K562 (cell line): ENCODE data around the gene GAB2. TPM values are rescaled to one million over a fixed set of nuclear protein-coding genes. Genes with fewer than 3 reads are reported as not detected.

Experiments used
- CBX3 ChIP-seq, 2 experiments: IDR thresholded peaks; 1 replicate in 1 of 2; 2 replicates in 1 of 2; pipeline ENCODE4 v1.6.1; 2012; ENCODE audit warnings: inconsistent platforms in 2 of 2, low read length in 2 of 2, borderline replicate concordance in 1 of 2, control low read depth in 1 of 2
- HMGN3 ChIP-seq: IDR thresholded peaks from 2 replicates; pipeline ENCODE4 v1.6.1; 2011; ENCODE audit warnings: borderline replicate concordance, low read depth, mild to moderate bottlenecking, mixed read lengths, low read length; ENCODE audit not compliant: insufficient read length; ENCODE audit errors: extremely low read depth
- KDM2B ChIP-seq: fragments of 250-450 bp; sonication (Bioruptor Pico); IDR thresholded peaks from 2 replicates; pipeline ENCODE4 v1.8.0; 2021; ENCODE audit warnings: mild to moderate bottlenecking, moderate library complexity
- MCM7 ChIP-seq, 2 experiments: fragments of 450-650 bp; IDR thresholded peaks; 2 replicates each; pipeline ENCODE4 v1.6.1; 2016 to 2018
- MXI1 ChIP-seq: IDR thresholded peaks from 2 replicates; pipeline ENCODE4 v1.6.1; 2011; ENCODE audit warnings: low read depth, mild to moderate bottlenecking, improper control_type of control experiment, low read length
- MYC ChIP-seq, 2 experiments: fragments of 250-450 bp in 1 of 2; sonication (Bioruptor Pico) in 1 of 2; IDR thresholded peaks; 2 replicates each; pipeline versions ENCODE4 v1.5.1 to v1.6.1; 2012 to 2021; ENCODE audit warnings: low read depth in 2 of 2, borderline replicate concordance in 1 of 2, improper control_type of control experiment in 1 of 2, low read length in 1 of 2, mild to moderate bottlenecking in 1 of 2, moderate library complexity in 1 of 2
- NCOA2 ChIP-seq, 2 experiments: fragments of 450-650 bp; IDR thresholded peaks; 2 replicates each; pipeline ENCODE4 v1.6.1; 2018; ENCODE audit warnings: mild to moderate bottlenecking in 2 of 2, moderate library complexity in 1 of 2; ENCODE audit not compliant: partially characterized antibody in 2 of 2
- NRF1 ChIP-seq, 2 experiments: fragments of 450-650 bp; IDR thresholded peaks in 1 of 2; conservative IDR thresholded peaks in 1 of 2; 2 replicates each; pipeline ENCODE4 v1.6.1; 2014; ENCODE audit warnings: mild to moderate bottlenecking in 2 of 2
- RBM15 ChIP-seq: fragments of 200-400 bp; formaldehyde crosslinking; IDR thresholded peaks from 2 replicates; pipeline ENCODE4 v1.6.1; 2018; ENCODE audit warnings: mild to moderate bottlenecking, low read length, moderate library complexity; ENCODE audit not compliant: insufficient read depth
- ZNF197 ChIP-seq: fragments of 200-800 bp; sonication (Bioruptor generic); IDR thresholded peaks from 2 replicates; pipeline ENCODE4 v1.6.1; 2016; ENCODE audit warnings: low read depth, missing genetic modification characterization, missing compliant biosample characterization
- polyA plus RNA-seq, 8 experiments: library from polyadenylated mRNA; depleted of rRNA in 4 of 8; stranded (reverse) in 5 of 8; unstranded in 3 of 8; fragments of >200 nt; fragmentation: Nextera tagmentation in 2 of 8; fragmentation: Illumina TruSeq in 1 of 8; extraction: Ambion mirVana in 2 of 8; extraction: Trizol in 1 of 8; gene quantifications; 2 replicates each; pipeline versions ENCODE4 v1.2.1 to v1.2.3, GENCODE V29; 2011 to 2014; ENCODE audit warnings: inconsistent platforms in 1 of 8, missing spikeins in 1 of 8
- total RNA-seq, 7 experiments: library from RNA; depleted of rRNA in 6 of 7; stranded (reverse); fragments of >200 nt in 6 of 7; fragmentation: Illumina TruSeq in 2 of 7; extraction: Trizol in 2 of 7; gene quantifications; 2 replicates each; pipeline versions ENCODE4 v1.2.1 to v1.2.3, GENCODE V29; 2011 to 2021; ENCODE audit warnings: low replicate concordance in 1 of 7
- TF ChIP-seq, protein P1 (sequence below): sonication (generic); formaldehyde crosslinking; IDR thresholded peaks from 2 replicates; pipeline ENCODE4 v1.8.0; 2023; ENCODE audit warnings: mild to moderate bottlenecking, missing genetic modification reagents
- TF ChIP-seq, protein P2 (sequence below): fragments of 450-650 bp; IDR thresholded peaks from 2 replicates; pipeline ENCODE4 v1.6.1; 2018; ENCODE audit warnings: mild to moderate bottlenecking, low read depth; ENCODE audit not compliant: partially characterized antibody
- TF ChIP-seq, protein P3 (sequence below): fragments of 450-650 bp; formaldehyde crosslinking; conservative IDR thresholded peaks from 2 replicates; pipeline ENCODE4 v1.4.0; 2022; ENCODE audit warnings: mild to moderate bottlenecking, missing genetic modification characterization
- TF ChIP-seq, protein P4 (sequence below): sonication (generic); formaldehyde crosslinking; IDR thresholded peaks from 2 replicates; pipeline ENCODE4 v1.4.0; 2020; ENCODE audit warnings: mild to moderate bottlenecking, missing genetic modification reagents

GAB2 gene
- total and polyA plus RNA-seq, 9 of the 15 experiments (the other 6 are each of a cell fraction or from before 2014, with no cell fraction given), result 2.3 to 35.2 (median 16.1) TPM

DNA sequence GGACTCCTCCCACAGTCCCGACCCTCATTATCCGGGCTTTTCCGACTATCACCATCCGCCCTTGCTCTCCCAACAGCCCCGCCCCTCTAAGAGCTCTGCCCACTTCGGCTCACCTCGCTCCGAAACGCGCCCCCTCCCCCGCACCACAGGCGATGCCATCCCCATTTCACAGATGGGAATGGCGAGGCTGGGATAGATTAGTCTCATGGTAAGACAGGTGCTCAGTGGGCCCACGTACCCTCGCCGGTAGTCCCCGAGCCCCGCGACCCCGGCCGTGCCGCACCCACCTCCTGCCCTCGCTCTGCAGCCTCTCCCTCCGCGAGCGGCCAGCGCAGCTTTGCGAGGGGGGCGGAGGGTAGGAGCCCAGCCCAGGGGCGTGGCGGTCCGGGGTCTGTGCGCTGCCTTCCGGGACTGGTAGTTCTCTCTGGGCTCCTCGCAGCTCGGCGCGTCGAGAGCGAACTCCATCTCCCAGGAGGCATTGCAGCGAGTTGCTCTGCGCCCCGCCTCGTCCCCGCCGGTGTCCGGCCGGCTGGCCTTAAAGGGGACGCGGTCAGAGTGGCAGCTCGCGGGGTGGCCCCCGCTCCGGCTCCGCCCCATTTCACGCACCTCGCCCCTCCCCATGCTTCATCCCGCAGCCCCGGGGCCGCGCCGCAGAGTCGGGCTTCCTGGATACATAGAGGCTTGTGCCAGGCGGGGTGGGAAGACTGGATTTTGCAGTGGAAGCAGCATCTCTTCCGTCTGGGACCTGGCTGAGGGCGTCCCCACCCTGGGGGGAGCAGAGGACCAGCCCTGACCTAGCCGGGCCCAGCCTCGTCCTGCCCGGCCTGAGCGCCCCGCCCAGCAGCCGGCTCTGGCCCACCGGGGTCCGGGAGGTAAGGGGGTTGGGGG lies 229.1 kb downstream of the GAB2 start, which contains the start of the genes KCTD21 and USP35 (continued):
- TF ChIP-seq, protein P1, sequence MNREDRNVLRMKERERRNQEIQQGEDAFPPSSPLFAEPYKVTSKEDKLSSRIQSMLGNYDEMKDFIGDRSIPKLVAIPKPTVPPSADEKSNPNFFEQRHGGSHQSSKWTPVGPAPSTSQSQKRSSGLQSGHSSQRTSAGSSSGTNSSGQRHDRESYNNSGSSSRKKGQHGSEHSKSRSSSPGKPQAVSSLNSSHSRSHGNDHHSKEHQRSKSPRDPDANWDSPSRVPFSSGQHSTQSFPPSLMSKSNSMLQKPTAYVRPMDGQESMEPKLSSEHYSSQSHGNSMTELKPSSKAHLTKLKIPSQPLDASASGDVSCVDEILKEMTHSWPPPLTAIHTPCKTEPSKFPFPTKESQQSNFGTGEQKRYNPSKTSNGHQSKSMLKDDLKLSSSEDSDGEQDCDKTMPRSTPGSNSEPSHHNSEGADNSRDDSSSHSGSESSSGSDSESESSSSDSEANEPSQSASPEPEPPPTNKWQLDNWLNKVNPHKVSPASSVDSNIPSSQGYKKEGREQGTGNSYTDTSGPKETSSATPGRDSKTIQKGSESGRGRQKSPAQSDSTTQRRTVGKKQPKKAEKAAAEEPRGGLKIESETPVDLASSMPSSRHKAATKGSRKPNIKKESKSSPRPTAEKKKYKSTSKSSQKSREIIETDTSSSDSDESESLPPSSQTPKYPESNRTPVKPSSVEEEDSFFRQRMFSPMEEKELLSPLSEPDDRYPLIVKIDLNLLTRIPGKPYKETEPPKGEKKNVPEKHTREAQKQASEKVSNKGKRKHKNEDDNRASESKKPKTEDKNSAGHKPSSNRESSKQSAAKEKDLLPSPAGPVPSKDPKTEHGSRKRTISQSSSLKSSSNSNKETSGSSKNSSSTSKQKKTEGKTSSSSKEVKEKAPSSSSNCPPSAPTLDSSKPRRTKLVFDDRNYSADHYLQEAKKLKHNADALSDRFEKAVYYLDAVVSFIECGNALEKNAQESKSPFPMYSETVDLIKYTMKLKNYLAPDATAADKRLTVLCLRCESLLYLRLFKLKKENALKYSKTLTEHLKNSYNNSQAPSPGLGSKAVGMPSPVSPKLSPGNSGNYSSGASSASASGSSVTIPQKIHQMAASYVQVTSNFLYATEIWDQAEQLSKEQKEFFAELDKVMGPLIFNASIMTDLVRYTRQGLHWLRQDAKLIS (CRISPR knock-in tag), result peak; percentile 75; the same call in 1 of the 2 replicates
- peak; percentile 86 to 89 for TF ChIP-seq NRF1 (conservative IDR thresholded peaks at IDR 0.05 in 1 of 2, IDR thresholded peaks at IDR 0.05 in 1 of 2)
- TF ChIP-seq ZNF197 (CRISPR knock-in tag), result peak; percentile 90; the same call in 1 of the 2 replicates
- TF ChIP-seq, protein P2, sequence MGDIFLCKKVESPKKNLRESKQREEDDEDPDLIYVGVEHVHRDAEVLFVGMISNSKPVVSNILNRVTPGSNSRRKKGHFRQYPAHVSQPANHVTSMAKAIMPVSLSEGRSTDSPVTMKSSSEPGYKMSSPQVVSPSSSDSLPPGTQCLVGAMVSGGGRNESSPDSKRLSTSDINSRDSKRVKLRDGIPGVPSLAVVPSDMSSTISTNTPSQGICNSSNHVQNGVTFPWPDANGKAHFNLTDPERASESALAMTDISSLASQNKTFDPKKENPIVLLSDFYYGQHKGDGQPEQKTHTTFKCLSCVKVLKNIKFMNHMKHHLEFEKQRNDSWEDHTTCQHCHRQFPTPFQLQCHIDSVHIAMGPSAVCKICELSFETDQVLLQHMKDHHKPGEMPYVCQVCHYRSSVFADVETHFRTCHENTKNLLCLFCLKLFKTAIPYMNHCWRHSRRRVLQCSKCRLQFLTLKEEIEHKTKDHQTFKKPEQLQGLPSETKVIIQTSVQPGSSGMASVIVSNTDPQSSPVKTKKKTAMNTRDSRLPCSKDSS, result no peak
- peak; percentile 66 for TF ChIP-seq HMGN3
- TF ChIP-seq, protein P3, sequence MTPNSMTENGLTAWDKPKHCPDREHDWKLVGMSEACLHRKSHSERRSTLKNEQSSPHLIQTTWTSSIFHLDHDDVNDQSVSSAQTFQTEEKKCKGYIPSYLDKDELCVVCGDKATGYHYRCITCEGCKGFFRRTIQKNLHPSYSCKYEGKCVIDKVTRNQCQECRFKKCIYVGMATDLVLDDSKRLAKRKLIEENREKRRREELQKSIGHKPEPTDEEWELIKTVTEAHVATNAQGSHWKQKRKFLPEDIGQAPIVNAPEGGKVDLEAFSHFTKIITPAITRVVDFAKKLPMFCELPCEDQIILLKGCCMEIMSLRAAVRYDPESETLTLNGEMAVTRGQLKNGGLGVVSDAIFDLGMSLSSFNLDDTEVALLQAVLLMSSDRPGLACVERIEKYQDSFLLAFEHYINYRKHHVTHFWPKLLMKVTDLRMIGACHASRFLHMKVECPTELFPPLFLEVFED (CRISPR knock-in tag), result no peak
- TF ChIP-seq CBX3 (IDR thresholded peaks at IDR 0.05; ENCODE audit: borderline replicate concordance in 1 of 2, low read length in 2 of 2), result peak in 1 of 2 experiments; percentile 53; a peak in 1 of 3 replicates
- TF ChIP-seq MXI1, result no peak; the same call in 1 of the 2 replicates
- peak; percentile 15; the same call in 1 of the 2 replicates for TF ChIP-seq MYC (IDR thresholded peaks at IDR 0.05; ENCODE audit: low read depth, low read length)
- TF ChIP-seq MYC (CRISPR knock-in tag; IDR thresholded peaks at IDR 0.05; ENCODE audit: borderline replicate concordance, low read depth), result no peak
- TF ChIP-seq NCOA2 (IDR thresholded peaks at IDR 0.05; ENCODE audit: partially characterized antibody in 2 of 2), result no peak
- TF ChIP-seq MCM7 (IDR thresholded peaks at IDR 0.05), result no peak
- peak; percentile 74 for TF ChIP-seq KDM2B (CRISPR knock-in tag)
- TF ChIP-seq, protein P4, sequence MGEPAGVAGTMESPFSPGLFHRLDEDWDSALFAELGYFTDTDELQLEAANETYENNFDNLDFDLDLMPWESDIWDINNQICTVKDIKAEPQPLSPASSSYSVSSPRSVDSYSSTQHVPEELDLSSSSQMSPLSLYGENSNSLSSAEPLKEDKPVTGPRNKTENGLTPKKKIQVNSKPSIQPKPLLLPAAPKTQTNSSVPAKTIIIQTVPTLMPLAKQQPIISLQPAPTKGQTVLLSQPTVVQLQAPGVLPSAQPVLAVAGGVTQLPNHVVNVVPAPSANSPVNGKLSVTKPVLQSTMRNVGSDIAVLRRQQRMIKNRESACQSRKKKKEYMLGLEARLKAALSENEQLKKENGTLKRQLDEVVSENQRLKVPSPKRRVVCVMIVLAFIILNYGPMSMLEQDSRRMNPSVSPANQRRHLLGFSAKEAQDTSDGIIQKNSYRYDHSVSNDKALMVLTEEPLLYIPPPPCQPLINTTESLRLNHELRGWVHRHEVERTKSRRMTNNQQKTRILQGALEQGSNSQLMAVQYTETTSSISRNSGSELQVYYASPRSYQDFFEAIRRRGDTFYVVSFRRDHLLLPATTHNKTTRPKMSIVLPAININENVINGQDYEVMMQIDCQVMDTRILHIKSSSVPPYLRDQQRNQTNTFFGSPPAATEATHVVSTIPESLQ (CRISPR knock-in tag), result 0 out of 2 replicates have a peak, but pooled peaks have one; percentile 36
- TF ChIP-seq RBM15, result no peak
